BE2C (cell line): ENCODE measurements around the gene PIWIL4.

Experiments
- DNase-seq: peaks from one replicate; pipeline ENCODE4 v3.0.0-alpha.2; 2020
- H3K27me3 ChIP-seq: fragments of 250-450 bp; sonication (Bioruptor Pico); 2 replicates; pipeline ENCODE4 v1.5.1; 2020; ENCODE audit warnings: mild to moderate bottlenecking
- H3K36me3 ChIP-seq: fragments of 250-450 bp; sonication (Bioruptor Pico); 2 replicates; pipeline ENCODE4 v1.5.1; 2020; ENCODE audit warnings: mild to moderate bottlenecking
- H3K4me1 ChIP-seq: fragments of 250-450 bp; sonication (Bioruptor Pico); 2 replicates; pipeline ENCODE4 v1.5.1; 2020
- H3K4me3 ChIP-seq: 2 replicates; pipeline ENCODE4 v1.5.1; 2011; ENCODE audit warnings: low read depth, low read length
- H3K9me3 ChIP-seq: fragments of 250-450 bp; sonication (Bioruptor Pico); 2 replicates; pipeline ENCODE4 v1.5.1; 2020
- CTCF ChIP-seq: IDR thresholded peaks from 2 replicates; pipeline ENCODE4 v1.5.1; 2012; ENCODE audit warnings: mild to moderate bottlenecking, low read depth, low read length

Gene PIWIL4

DNA sequence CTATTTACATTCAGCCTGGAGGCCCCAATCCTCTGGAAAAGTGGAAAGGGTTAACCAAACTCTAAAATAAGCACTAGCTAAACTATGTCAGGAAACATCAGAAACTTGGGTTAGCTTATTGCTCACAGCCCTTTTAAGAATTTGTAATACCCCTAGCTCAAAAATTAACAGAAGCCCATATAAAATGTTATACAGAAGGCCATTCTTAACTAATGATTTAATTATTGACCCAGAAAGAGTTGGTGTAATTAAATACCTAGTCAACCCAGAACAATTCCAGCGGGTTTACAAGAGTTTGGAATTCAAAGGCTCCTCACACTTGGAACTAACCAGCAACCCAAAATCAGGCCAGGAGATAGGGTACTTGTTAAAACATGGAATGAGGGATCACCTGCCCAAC lies 88.8 kb downstream of the PIWIL4 start:
- Histone ChIP-seq H3K9me3 (no peaks in the 10 kb centered on the region), H3K27me3 (no peaks in the 10 kb centered on the region), H3K4me1 (peaks cover under 1% of the 10 kb centered on the region), H3K36me3 (no peaks in the 10 kb centered on the region), H3K4me3 (no peak overlapping the region)
- TF ChIP-seq CTCF = no peak
- DNase-seq = no peak

DNA sequence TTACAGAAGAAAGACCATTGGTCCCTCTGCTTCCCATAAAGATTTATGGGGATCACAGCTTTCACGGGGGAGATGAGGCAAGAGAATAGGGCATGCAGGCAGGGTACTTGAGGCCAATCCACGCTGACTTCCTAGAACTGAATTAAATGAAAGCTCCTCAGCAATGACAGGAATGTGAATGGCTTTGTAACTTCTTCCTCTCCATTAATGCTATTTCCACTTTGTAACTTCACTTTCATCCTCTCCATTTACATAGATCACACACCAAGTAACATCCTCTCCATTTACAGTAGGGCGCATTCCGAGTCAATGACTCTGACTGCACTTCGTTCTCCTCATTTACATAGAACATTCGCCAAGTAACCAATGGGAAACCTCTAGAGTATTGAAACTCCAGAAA lies 89.8 kb downstream of the PIWIL4 start:
- Histone ChIP-seq H3K4me1 (no peaks in the 10 kb centered on the region; the same call in 1 of the 2 replicates), H3K4me3 (no peak overlapping the region), H3K9me3 (no peaks in the 10 kb centered on the region), H3K36me3 (no peaks in the 10 kb centered on the region), H3K27me3 (no peaks in the 10 kb centered on the region)
- DNase-seq = no peak
- TF ChIP-seq CTCF = no peak

DNA sequence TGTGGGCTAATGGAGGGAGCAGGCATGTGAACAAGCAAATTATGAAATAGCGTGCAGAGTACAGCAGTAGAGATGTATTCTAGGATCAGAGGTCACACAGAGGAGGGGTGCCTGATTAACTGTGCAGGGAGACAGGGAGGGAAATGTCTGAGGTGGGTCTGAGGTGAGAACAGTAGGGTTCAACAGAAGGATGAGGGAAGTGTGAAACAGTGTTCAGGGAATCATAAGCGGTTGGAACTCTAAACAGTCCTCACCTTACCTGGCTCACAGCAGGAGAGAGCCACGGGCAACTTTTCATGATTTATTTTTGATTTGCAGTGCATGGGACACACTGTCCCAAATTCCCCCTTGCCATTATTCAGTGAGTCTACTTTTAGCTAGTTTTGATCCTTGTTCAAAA lies 90.5 kb downstream of the PIWIL4 start:
- Histone ChIP-seq H3K36me3 (no peaks in the 10 kb centered on the region), H3K4me1 (no peaks in the 10 kb centered on the region; the same call in 1 of the 2 replicates), H3K27me3 (no peaks in the 10 kb centered on the region), H3K4me3 (no peak overlapping the region), H3K9me3 (no peaks in the 10 kb centered on the region)
- no peak for TF ChIP-seq CTCF
- DNase-seq = no peak

- H3K9me3 ChIP-seq = no peaks in the 10 kb centered on the region
- DNase-seq = no peak
- TF ChIP-seq CTCF = no peak
- H3K4me1 ChIP-seq = no peaks in the 10 kb centered on the region; the same call in 1 of the 2 replicates
- no peak overlapping the region for H3K4me3 ChIP-seq
- H3K27me3 ChIP-seq = no peaks in the 10 kb centered on the region
- no peaks in the 10 kb centered on the region for H3K36me3 ChIP-seq
Measured at GRCh38 chr11:94658386-94658785, 91.2 kb downstream of the PIWIL4 start.

DNA sequence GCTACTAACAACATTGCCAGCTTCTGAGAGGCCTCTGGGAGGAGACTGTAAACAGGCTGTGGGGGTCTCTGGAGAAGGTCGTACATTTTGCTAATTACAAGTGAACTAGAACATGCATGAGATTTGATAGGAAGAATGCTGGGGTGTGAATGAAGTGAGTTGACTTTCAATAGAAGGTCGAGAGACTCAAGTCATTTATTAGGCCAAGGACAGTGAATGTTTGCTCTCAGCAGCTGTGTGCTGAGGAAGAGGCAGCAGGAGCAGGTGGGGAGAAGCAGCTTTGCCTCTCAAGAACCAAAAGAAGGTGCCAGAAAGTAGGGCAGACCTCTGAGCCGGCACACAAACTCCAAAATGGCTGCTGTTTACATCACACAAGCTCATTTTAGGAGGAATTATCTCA lies 91.7 kb downstream of the PIWIL4 start:
- H3K4me3 ChIP-seq = no peak overlapping the region
- no peak for TF ChIP-seq CTCF
- H3K9me3 ChIP-seq = no peaks in the 10 kb centered on the region
- no peak for DNase-seq
- no peaks in the 10 kb centered on the region for H3K36me3 ChIP-seq
- H3K4me1 ChIP-seq = no peaks in the 10 kb centered on the region; the same call in 1 of the 2 replicates
- no peaks in the 10 kb centered on the region for H3K27me3 ChIP-seq

- no peak overlapping the region for H3K4me3 ChIP-seq
- no peaks in the 10 kb centered on the region for H3K27me3 ChIP-seq
- DNase-seq = no peak
- no peaks in the 10 kb centered on the region for H3K36me3 ChIP-seq
- no peaks in the 10 kb centered on the region; the same call in 1 of the 2 replicates for H3K4me1 ChIP-seq
- TF ChIP-seq CTCF = no peak
- no peaks in the 10 kb centered on the region for H3K9me3 ChIP-seq
Measured at GRCh38 chr11:94661444-94661843, 94.3 kb downstream of the PIWIL4 start.
